OCI-LY7 (cell line): ENCODE measurements around the gene IRF2. TPM values are rescaled to one million over a fixed set of nuclear protein-coding genes. Genes with fewer than 3 reads are reported as not detected.

ENCODE experiments used
- BruUV-seq: library from RNA; stranded (reverse); fragments of 400-500 nt; replicated peaks from 2 replicates; lab custom pipeline; 2021; lab: Mats Ljungman, UMichigan
- CTCF ChIA-PET: fragments of 300-600 bp; sonication (Branson Sonifier 250); formaldehyde crosslinking; loops from one replicate; lab custom pipeline; 2022; ENCODE audit warnings: antibody characterized with exemption; ENCODE audit not compliant: unreplicated experiment; lab: Charles Lee
- POLR2A ChIA-PET: fragments of 300-600 bp; sonication (Branson Sonifier 250); formaldehyde crosslinking; loops from one replicate; lab custom pipeline; 2022; ENCODE audit warnings: antibody characterized with exemption; lab: Charles Lee
- DNase-seq: peaks from one replicate; pipeline ENCODE4 v3.0.0-alpha.2; 2015; ENCODE audit warnings: low spot score
- H2AFZ ChIP-seq: fragments of 200-600 bp; sonication (generic), shearing (Covaris generic); 2 replicates; pipeline ENCODE4 v1.6.1; 2014; ENCODE audit warnings: mild to moderate bottlenecking, antibody characterized with exemption, low read length, moderate library complexity
- H3K27ac ChIP-seq: fragments of 200-600 bp; sonication (generic); 2 replicates; pipeline ENCODE4 v1.5.1; 2014; ENCODE audit warnings: mixed run types, low read depth, mild to moderate bottlenecking, moderate library complexity, low read length, inconsistent platforms; ENCODE audit not compliant: poor library complexity, severe bottlenecking
- H3K36me3 ChIP-seq: fragments of 200-600 bp; sonication (generic); 2 replicates; pipeline ENCODE4 v1.6.1; 2014; ENCODE audit warnings: mild to moderate bottlenecking, antibody characterized with exemption, low read length, moderate library complexity, mixed read lengths; ENCODE audit not compliant: insufficient read depth
- H3K4me1 ChIP-seq: fragments of 200-600 bp; sonication (generic); 2 replicates; pipeline ENCODE4 v1.5.1; 2014; ENCODE audit warnings: mild to moderate bottlenecking, low read length; ENCODE audit not compliant: insufficient read depth, poor library complexity, severe bottlenecking
- H3K4me2 ChIP-seq: fragments of 200-600 bp; sonication (generic); 2 replicates; pipeline ENCODE4 v1.6.1; 2014; ENCODE audit warnings: mild to moderate bottlenecking, low read length
- H3K4me3 ChIP-seq: fragments of 200-600 bp; sonication (generic); 2 replicates; pipeline ENCODE4 v1.5.1; 2014; ENCODE audit warnings: mild to moderate bottlenecking, low read depth, low read length; ENCODE audit not compliant: poor library complexity, severe bottlenecking
- H3K79me2 ChIP-seq: fragments of 200-600 bp; sonication (generic); 2 replicates; pipeline ENCODE4 v1.6.1; 2016; ENCODE audit warnings: low read depth, mild to moderate bottlenecking, low read length, moderate library complexity, mixed read lengths; ENCODE audit not compliant: insufficient read depth
- H3K9me2 ChIP-seq: fragments of 200-600 bp; sonication (generic); 2 replicates; pipeline ENCODE4 v1.6.1; 2016; ENCODE audit warnings: mild to moderate bottlenecking, low read length, mixed read lengths; ENCODE audit not compliant: insufficient read depth
- H3K9me3 ChIP-seq: fragments of 200-600 bp; sonication (generic); 2 replicates; pipeline ENCODE4 v1.6.1; 2014; ENCODE audit warnings: mild to moderate bottlenecking, mixed run types, low read length, mixed read lengths
- H4K20me1 ChIP-seq: fragments of 200-600 bp; sonication (generic); 2 replicates; pipeline ENCODE4 v1.6.1; 2014; ENCODE audit warnings: mild to moderate bottlenecking, antibody characterized with exemption, low read length, moderate library complexity, mixed read lengths; ENCODE audit not compliant: insufficient read depth
- CTCF ChIP-seq: fragments of 200-600 bp; sonication (generic); conservative IDR thresholded peaks from 2 replicates; pipeline ENCODE4 v1.5.1; 2014; ENCODE audit warnings: mild to moderate bottlenecking, antibody characterized with exemption, low read length, moderate library complexity, mixed read lengths
- EZH2phosphoT487 ChIP-seq: fragments of 200-600 bp; sonication (generic); IDR thresholded peaks from 2 replicates; pipeline ENCODE4 v1.6.1; 2018; ENCODE audit warnings: low read depth, borderline replicate concordance, mild to moderate bottlenecking, mixed run types, antibody characterized with exemption, low read length, moderate library complexity, mixed read lengths
- intact Hi-C: fragments of 100-400 bp; cut with micrococcal nuclease; formaldehyde crosslinking; loops from one replicate; pipeline ENCODE4 v1.10.0; 2022; ENCODE audit not compliant: unreplicated experiment
- total RNA-seq, 2 experiments: library from RNA; depleted of rRNA in 1 of 2; stranded (reverse); fragments of >200 nt in 1 of 2; shearing (Covaris generic) in 1 of 2; gene quantifications; 2 replicates each; pipeline ENCODE4 v1.2.3, GENCODE V29; 2014 to 2022

The IRF2 gene
- total RNA-seq, 2 experiments from 2014 or later, result 32.3 to 37.8 TPM

GRCh38 chr4:184432127-184432922, 42.0 kb downstream of the IRF2 start:
- H3K4me3 ChIP-seq, result no peak overlapping the region
- H3K4me1 ChIP-seq, result no peaks in the 10 kb centered on the region
- DNase-seq, result no peak
- H3K79me2 ChIP-seq, result peaks cover 11% of the 10 kb centered on the region; the same call in 1 of the 2 replicates
- no peaks in the 10 kb centered on the region for H3K9me3 ChIP-seq
- BruUV-seq, result no TSS peak
- H3K4me2 ChIP-seq, result no peak overlapping the region
- intact Hi-C loops, result no loop called here
- CTCF ChIA-PET, result no interaction called here
- H4K20me1 ChIP-seq, result 0 out of 2 replicates have a peak, but pooled peaks cover 5% of the 10 kb centered on the region
- H3K36me3 ChIP-seq, result peaks cover 18% of the 10 kb centered on the region; the same call in 1 of the 2 replicates
- H3K27ac ChIP-seq, result no peak overlapping the region
- POLR2A ChIA-PET, result interaction anchor here (1.7 kb wide), 1 partner anchor 9 kb away, joined by 5 read pairs; no protein-coding TSS in a partner anchor
- no peak overlapping the region for H2AFZ ChIP-seq
- TF ChIP-seq EZH2phosphoT487 (no peak), CTCF (no peak)
- H3K9me2 ChIP-seq, result no peaks in the 10 kb centered on the region

- Histone ChIP-seq H2AFZ (no peak overlapping the region), H3K9me3 (no peaks in the 10 kb centered on the region), H3K79me2 (peaks cover 7% of the 10 kb centered on the region; the same call in 1 of the 2 replicates), H4K20me1 (0 out of 2 replicates have a peak, but pooled peaks cover 5% of the 10 kb centered on the region), H3K4me2 (no peak overlapping the region), H3K4me1 (no peaks in the 10 kb centered on the region), H3K4me3 (no peak overlapping the region), H3K36me3 (peaks cover 36% of the 10 kb centered on the region), H3K27ac (no peak overlapping the region), H3K9me2 (no peaks in the 10 kb centered on the region)
- no peak for DNase-seq
- intact Hi-C loops, result no loop called here
- BruUV-seq, result no TSS peak
- ChIA-PET POLR2A (interaction anchor here (0.6 to 1.1 kb wide), 4 partner anchors 9 to 164 kb away, joined by 3 to 8 read pairs (median 3); no protein-coding TSS in a partner anchor), CTCF (no interaction called here)
- TF ChIP-seq EZH2phosphoT487, result no peak
- no peak for TF ChIP-seq CTCF
Observed at GRCh38 chr4:184430163-184430562, 44.2 kb downstream of the IRF2 start.

GRCh38 chr4:184428787-184429186, 45.6 kb downstream of the IRF2 start:
- TF ChIP-seq EZH2phosphoT487, result no peak
- no peak for TF ChIP-seq CTCF
- no peaks in the 10 kb centered on the region for H3K9me3 ChIP-seq
- ChIA-PET POLR2A (interaction anchor here (0.7 to 1.6 kb wide), 3 partner anchors 9 to 165 kb away, joined by 3 to 6 read pairs (median 3); no protein-coding TSS in a partner anchor), CTCF (no interaction called here)
- peaks cover 46% of the 10 kb centered on the region for H3K36me3 ChIP-seq
- no peaks in the 10 kb centered on the region for H3K4me1 ChIP-seq
- H3K4me2 ChIP-seq, result no peak overlapping the region
- no peak overlapping the region for H3K27ac ChIP-seq
- H4K20me1 ChIP-seq, result no peaks in the 10 kb centered on the region
- intact Hi-C loops, result no loop called here
- no TSS peak for BruUV-seq
- no peak overlapping the region for H3K4me3 ChIP-seq
- H2AFZ ChIP-seq, result no peak overlapping the region
- no peaks in the 10 kb centered on the region for H3K9me2 ChIP-seq
- H3K79me2 ChIP-seq, result no peaks in the 10 kb centered on the region
- DNase-seq, result no peak
